Measurements from ENCODE around the gene DGKH.

- no peak for TF ChIP-seq CTCF (IDR thresholded peaks at IDR 0.05)
- TF ChIP-seq POLR2A (IDR thresholded peaks at IDR 0.05), result no peak
- no peak for TF ChIP-seq POLR2AphosphoS5 (IDR thresholded peaks at IDR 0.05)
These were observed 127.8 kb downstream of the DGKH start for GRCh38 chr13:42176294-42176693.
